Stimulated activated CD8-positive, alpha-beta memory T cell treated with anti-CD3 and anti-CD28 coated beads, Interleukin-7, amount 100 ng/mL, for 24 hours (primary cell): ENCODE measurements around the gene GJA8.
"Not testable (repeated sequence)": the region's sequence is repeated elsewhere in the genome, so short reads cannot be mapped to it uniquely, and the experiment has no call there.

Source experiments
- DNase-seq: peaks from one replicate; pipeline ENCODE4 v3.0.0-alpha.2; 2020; ENCODE audit warnings: low read depth

GJA8 gene

GRCh38 chr1:147927689-147928088 lies 25.1 kb downstream of the GJA8 start:
- not testable (repeated sequence) for DNase-seq

GRCh38 chr1:147928236-147929132 lies 25.9 kb downstream of the GJA8 start, which contains the start of gene GPR89B:
GPR89B (plus strand) TSS chr1:147928420; CDS start chr1:147928537, 117 bp downstream.
- DNase-seq: peak; percentile 82

- DNase-seq: not testable (repeated sequence)
Observed at GRCh38 chr1:147931137-147931536, 28.5 kb downstream of the GJA8 start.

- DNase-seq: not testable (repeated sequence)
Observed at GRCh38 chr1:147935296-147935695, 32.7 kb downstream of the GJA8 start.

GRCh38 chr1:147940456-147940855 lies 37.9 kb downstream of the GJA8 start:
- not testable (repeated sequence) for DNase-seq

GRCh38 chr1:147942563-147942962 lies 40.0 kb downstream of the GJA8 start:
- not testable (repeated sequence) for DNase-seq

GRCh38 chr1:147949517-147949916 lies 46.9 kb downstream of the GJA8 start:
- not testable (repeated sequence) for DNase-seq
